GM18861 (cell line): Measurements from ENCODE around the gene KLC1.
"Not testable (repeated sequence)": the region's sequence is repeated elsewhere in the genome, so short reads cannot be mapped to it uniquely, and the experiment has no call there.

ENCODE experiments used
- ATAC-seq: cut with Tn5 transposase; IDR thresholded peaks from one replicate; pipeline ENCODE4 v1.9.1; 2021; ENCODE audit not compliant: unreplicated experiment

Gene KLC1

DNA sequence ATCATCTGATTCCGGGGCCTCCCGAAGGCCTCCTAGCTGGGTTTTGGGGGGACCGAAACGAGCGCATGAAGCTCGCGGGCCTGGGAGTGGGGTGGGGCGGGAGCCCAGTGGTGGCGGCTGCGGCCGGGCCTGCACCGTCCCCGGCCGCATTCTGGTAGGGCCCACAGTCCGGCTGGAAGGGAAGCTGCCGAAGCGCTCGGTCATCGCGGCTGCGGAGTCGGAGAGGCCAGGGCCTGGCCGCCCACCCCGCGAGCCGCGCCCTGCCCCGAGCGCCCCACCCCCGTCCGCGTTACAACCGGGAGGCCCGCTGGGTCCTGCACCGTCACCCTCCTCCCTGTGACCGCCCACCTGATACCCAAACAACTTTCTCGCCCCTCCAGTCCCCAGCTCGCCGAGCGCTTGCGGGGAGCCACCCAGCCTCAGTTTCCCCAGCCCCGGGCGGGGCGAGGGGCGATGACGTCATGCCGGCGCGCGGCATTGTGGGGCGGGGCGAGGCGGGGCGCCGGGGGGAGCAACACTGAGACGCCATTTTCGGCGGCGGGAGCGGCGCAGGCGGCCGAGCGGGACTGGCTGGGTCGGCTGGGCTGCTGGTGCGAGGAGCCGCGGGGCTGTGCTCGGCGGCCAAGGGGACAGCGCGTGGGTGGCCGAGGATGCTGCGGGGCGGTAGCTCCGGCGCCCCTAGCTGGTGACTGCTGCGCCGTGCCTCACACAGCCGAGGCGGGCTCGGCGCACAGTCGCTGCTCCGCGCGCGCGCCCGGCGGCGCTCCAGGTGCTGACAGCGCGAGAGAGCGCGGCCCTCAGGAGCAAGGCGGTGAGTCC is at the start of gene KLC1:
Gene KLC1 (plus strand): TSS at position 528 of the 819 bp plus-strand sequence. CDS start 25,354 bp downstream, outside the sequence.
- ATAC-seq: peak; percentile 44

DNA sequence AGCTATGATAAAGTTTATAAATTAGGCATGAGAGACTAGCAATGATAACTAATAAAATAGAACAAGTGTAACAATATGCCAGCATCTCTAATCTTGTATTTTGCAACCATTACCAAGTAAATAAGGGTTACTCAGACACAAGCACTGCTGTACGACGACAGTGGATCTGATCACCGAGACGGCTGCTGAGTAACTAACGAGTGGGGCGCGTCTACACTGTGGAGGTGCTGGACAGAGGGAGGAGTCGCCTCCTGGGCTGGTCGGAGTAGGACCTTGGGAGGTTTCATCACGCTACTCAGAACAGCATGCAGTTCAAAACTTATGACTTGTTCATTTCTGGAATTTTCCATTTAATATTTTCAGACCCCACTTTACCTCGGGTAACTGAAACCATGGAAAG is 47.8 kb upstream of the KLC1 start:
- no peak for ATAC-seq

DNA sequence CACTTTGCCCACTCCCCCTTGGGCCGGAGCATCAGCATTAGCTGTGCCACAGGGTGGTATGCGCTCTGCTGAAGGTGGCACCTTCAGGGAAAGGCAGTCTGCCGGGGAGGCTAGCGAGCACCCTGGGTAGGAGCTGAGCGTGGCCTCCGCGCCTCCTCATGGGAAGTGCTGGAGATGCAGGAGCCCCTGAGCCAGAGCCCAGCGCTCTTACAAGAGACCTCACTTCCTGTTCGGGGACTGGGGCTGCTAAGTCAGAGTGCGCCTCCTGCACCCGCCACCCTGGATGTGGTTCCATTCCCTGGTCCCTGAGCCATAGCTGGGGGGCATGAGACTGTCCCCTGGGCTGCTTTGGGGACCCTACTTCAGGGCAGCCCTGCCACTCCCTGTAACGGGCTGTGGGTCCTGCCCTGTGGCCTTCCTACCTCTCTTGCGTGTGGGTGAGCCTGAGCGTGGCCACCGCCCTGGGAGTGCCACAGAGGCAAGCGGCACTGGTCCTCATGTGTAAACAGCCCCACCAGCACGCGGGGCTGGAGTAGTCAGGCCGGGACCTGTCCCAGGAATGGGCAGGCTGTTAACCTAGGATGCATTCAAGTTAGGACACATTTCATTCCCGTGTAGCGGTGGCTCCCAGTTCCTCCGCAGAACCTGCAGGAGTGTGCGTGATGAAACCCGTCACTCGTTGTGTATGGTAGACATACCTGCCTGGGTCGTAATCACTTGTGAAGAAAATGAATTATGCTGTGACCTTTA is 46.9 kb upstream of the KLC1 start:
- ATAC-seq: no peak

DNA sequence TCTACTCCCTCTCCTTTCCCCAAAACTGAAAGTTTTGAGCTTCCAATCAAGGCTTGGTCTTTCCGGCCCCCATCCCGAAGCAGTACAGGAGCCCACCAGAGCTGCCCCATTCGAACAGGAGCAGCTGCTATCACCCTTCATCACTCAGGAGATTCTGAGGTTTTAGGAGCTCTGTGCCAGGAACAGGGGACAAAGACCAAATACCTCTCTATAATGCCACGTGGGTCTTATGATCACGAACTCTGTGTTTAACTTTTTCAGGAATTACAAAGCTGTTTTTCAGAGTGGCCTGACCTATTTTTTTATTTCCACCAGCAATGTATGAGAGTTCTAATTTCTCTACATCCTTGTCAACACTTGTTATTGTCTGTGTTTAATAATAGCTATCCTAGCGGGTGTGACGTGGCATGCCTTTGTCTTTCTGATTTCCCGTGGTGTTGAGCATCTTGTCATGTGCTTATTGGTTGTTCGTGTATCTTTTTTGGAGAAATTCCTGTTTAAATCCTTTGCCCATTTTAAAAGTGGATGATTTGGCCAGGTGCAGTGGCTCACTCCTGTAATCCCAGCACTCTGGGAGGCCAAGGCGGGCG is 44.6 kb upstream of the KLC1 start:
- no peak for ATAC-seq

DNA sequence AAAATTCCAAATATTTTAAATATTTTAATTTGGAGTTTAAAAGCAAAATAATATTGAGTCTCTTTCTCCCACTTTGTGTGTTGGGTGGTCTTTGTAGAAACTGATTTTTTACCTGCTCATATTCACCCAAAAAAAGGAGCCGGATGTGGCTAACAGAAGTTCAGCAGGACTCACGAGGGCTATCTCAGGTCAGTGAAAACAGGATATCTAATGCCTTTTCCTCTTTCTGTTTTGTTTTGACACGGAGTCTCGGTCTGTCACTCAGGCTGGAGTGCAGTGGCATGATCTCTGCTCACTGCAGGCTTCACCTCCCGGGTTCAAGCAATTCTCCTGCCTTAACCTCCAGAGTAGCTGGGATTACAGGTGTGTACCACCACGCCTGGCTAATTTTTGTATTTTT is 35.4 kb upstream of the KLC1 start:
- peak; percentile 90 for ATAC-seq

DNA sequence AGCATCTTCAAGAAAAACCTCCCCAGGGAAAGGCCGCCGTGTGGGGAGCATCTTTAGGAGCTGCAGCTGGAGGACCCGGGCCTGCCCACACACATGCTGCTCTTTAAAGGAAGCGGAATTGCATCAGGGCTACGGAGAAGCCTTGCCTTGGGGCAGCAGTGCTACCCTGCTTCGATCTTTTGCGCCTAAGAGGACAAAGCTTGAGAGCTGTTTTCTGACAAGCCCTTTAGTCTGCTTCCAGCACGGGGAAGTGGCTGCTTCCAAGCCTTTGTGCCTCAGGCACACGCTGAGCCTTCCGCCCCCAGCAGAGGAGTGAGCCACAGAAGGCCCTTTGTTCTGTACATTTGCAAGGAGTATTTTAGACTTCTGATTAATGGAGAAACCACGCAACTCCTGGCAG is 34.7 kb upstream of the KLC1 start:
- ATAC-seq: no peak

DNA sequence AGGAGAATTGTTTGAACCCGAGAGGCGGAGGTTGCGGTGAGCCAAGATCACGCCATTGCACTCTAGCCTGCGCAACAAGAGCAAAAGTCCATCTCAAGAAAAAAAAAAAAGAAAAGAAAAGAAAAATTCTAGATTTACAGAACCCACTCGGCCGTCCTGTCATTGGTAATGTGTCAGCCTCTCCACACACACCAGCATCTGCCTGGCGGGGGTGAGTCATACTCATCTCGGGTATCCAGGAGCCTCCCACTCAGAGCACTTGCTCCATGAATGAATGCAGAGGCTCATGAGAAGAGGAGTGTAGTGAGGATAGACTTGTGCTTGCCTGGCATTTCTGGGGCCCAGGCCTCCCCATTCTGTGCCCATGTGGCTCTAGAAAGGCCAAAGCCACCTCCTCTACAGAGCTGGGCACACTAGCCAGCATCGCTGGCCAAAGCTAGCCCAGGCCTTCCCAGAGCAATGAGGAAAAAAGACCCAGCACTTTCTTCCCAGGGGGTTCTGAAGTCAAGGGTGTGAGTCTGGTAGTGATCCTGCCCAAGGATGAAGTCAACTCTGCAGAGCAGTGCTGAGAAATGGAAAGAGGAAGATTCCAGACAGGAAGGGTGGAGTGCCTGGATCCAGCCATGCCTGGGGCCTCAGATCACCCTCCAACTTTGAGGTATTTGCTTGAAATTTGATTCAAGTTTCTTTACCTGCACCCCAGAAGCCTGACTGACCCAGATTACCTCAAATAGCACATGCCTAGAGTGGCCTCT is 31.2 kb upstream of the KLC1 start:
- ATAC-seq: no peak

DNA sequence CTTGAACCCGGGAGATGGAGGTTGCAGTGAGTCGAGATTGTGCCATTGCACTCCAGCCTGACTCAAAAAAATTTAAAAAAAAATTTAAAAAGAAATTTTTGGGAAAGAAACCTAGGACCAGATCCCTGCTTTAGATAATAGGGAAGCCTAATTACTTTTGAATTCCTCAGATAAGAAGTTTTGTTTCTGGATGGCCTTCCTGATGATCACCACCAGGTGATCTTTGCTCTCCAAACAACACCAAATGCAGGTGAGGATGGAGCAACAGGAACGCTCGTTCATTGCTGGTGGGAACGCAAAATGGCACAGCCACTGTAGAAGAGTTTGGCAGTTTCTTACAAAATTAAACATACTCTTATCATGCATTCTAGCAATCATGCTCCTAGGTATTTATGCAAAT is 28.5 kb upstream of the KLC1 start:
- ATAC-seq: no peak

DNA sequence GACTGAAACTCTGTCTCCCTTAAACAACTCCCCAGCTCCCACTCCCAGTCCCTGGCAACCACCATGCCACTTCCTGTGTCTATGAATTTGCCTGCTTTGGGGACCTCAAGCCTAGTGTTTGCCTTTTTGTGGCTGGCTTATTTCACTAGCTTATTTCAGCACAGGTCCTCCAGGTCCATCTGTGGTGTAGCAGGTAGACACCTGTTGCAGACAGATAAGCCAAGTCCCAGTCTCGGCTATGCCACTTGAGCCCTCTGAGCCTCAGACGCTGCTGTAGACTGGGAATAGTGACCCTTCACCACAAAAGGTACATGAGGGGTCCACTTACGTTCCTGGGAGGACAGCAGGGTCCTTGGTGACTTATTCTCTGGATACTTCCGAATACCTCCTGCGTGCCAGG is 24.4 kb upstream of the KLC1 start:
- ATAC-seq: no peak

DNA sequence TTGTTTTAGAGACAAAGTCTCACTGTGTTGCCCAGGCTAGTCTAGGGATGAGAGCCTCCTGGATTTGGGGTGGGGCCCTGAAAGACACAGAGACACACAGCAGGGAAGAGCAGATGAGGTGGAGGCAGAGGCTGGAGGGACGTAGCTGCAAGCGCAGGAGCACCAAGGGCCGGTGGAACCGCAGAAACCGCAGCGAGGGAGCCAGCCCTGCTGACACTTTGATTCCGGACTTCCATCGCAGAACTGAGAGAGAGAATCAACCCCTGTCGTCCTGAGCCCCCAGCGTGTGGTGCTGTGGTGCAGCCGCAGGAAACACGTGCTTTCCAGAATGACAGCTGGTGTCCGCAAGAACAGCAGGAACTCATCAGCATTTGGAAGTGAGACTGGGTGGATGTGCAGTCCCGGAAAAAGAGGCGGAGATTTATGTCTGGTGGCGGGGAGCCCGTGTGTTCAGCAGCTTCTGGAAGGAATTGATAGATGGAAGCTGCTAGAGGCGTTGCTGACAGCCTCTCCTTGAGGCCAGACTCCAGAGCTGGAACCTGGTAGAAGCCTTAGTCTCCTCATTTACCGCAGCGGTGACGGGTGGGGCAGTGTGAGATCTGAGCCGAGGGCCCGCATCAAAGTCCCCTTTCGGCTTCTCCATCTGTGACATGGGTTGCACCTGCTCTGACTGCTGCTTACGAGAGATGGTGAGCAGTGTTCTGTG is 21.9 kb upstream of the KLC1 start:
- no peak for ATAC-seq

DNA sequence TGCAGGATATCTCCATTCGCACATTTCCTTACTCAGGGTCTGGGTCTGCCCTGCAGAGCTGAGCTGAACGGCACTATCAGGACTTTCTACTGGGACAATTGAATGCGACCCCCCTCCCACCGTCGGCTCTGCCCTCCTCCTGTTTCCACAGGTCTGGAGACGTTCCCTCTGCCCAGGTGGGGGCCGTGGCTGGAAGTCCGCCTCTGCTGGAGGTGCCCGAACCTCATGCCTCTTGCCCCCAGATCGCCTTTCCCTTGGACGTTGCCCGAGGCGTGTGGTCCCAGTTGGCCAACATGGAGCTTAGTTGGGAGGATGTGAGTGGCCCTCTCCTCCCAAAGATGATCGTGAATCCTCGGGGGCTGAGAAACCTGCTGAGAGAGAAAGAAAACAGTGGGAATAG is 21.2 kb upstream of the KLC1 start:
- ATAC-seq: no peak

DNA sequence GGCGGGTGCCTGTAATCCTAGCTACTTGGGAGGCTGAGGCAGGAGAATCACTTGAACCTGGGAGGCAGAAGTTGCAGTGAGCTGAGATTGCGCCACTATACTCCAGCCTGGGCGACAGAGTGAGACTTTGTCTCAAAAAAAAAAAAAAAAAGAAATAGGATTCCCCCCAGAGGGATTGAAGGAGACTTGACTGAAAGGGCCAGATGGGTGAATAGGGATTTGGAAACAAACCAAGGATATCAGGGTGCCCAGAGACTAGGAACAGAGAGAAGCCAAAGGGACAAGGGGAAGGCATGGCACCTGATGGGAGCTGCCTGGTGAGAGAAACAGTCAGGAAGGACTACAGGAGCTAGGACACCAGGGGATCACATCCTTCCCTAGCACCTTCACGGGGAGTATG is 19.9 kb upstream of the KLC1 start:
- ATAC-seq: not testable (repeated sequence)

DNA sequence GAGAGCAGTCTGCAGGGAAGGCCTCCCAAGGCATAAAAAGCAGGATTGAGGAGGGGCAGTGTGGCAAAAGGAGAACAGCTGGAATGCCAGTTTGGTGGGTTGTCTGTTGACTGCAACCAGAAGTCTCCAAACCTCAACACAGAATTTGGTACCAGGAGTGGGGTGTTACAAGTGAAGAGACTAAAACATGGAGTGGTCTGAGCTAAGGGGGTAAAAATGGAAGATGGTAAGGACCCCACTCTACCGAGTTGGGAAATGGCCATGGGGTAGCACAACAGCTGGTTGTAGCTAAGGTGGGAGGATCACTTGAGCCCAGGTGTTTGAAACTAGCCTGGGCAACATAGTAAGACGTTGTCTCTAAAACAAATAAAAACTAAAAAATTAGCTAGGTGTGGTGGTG is 17.8 kb upstream of the KLC1 start:
- ATAC-seq: no peak

DNA sequence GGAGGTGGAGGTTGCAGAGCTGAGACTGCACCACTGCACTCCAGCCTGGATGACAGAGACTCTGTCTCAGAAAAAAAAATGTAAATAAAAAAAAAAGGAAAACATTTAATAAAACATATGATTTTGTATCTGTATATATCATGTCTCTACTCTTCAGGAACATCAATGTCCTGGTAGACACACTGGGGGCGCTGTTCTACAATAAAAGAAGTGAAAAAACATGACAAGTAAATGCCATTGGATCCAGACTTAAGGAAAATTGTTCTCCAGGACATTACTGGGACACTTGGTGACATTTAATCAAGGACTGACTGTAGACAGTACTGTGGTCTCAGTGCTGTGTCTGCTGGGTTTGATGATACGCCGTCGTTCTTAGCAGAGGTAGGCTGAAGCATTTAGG is 15.5 kb upstream of the KLC1 start:
- no peak for ATAC-seq

DNA sequence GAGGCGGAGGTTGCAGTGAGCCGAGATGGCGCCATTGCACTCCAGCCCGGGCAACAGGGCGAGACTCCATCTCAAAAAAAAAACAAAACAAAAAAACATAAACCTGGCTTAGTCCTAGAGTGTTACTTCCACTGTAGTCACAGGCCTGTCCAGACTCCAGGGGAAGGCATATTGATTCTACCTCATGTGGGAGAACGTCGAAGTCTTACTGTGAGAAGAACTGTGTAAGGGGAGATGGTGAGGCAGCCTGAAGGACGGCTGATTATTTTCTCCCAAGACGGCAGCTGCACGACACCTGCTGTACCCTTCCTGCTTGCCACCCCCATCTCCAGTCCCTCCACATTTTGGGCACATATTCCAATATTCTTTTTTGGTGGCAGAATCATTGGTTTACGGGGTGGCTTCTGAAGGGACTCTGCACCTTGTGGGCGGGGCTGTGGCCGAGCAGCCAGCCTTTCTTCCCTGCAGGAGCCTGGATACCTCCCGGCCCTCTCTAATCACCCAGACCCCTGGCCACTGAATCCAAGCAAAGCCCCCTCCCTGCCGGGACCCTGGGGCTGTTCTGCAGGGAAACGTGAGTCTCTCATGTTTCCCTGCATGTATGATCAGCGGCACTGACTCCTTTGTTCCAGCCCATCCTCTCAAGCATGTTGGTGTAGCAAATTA is 12.2 kb upstream of the KLC1 start:
- no peak for ATAC-seq

DNA sequence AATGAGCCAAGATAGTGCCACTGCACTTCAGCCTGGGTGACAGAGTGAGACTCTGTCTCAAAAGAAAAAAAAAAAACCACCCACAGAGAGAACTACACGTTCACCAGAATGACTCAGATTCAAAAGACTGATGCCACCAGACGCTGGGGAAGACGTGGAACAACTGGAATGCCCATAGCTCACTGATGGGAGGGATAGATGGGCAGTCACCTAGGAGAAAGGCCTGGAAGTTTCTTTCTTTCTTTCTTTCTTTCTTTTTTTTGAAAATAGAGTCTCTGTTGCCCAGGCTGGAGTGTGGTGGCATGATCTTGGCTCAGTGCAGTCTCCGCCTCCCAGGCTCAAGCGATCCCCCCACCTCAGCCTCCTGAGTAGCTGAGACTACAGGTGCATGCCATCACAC is 10.0 kb upstream of the KLC1 start:
- ATAC-seq: no peak

DNA sequence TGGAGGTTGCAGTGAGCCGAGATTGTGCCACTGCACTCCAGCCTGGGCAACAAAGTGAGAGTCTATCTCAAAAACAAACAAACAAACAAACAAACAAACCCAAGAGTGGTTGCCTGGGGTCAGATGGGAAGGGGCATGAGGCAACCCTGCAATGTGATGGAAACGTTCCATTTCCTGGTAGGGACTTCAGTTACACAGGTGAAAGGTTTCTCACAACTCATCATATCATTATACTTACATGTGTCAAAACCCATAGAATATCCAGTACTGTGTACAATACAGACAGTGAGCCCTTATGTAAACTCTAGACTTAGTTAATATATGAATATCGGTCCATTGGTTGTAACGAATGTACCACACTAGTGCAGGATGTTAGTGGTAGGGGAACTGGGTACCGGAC is 7.2 kb upstream of the KLC1 start:
- ATAC-seq: no peak

DNA sequence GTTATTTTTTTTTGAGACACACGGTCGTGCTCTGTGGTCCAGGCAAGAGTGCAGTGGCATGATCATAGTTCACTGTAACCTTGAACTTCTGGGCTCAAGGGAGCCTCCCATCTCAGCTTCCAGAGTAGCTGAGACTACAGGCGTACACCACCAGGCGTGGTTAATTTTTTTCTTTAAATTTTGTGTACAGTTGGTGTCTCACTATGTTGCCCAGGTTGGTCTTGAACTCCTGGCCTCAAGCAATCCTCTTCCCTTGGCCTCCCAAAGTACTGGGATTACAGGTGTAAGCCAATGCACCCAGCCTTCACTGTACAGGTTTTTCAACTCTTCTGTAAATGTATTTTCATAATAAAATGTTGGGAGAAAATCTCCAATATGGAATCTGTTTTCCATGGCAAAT is 5.7 kb upstream of the KLC1 start:
- ATAC-seq: no peak

DNA sequence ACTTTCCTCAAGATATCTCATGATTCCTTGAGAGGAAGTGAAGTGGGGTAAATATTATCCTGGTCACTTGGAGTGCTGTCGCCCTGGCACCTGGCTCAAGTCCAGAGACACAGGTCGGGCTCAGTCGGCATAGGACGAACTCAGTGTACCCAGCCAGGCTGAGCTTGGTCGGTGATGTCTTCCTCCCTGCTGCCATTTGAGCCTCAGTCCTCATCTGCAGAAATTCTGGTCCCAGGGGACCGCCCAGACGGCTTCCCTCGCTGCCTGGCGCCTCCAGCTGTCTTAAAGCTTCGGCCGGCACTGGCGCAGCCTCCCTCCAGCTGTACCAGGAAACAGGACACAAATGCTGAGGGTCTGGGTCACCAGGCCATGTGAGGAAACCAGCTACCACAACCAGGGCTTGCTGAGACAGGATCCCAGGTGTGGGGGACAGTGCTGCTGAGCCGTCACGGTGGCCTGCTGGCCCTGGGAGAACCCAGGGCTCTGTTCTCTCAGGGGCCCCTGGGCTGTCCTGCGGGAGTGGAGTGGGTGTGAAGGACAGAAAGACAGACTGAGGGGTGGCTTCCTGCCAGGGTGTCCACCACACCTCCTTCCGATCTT is 5.0 kb upstream of the KLC1 start:
- no peak for ATAC-seq

DNA sequence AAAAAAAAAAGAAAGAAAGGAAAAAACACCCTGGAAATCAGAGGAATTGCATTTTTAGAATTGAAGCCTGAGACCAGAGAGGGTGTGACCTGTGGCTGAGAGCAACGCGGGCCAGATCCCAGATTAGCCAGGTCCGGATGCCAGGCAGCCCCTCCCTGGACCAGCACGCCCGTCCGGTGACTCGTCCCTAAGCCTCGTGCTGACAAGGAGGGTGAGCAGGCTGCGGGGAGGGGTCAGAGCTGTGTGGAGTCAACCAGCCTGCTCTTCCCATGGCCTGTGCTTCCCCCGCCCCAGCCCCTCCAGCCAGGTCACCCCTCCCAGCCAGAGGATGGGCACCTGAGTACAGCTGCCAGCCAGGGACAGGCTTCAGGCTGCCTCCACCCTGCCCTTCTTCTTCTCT is 4.2 kb upstream of the KLC1 start:
- ATAC-seq: no peak
